Duodenal mucosa (tissue), 2 donors: ENCODE results near the gene POLE3.
"Not testable (repeated sequence)": the region's sequence is repeated elsewhere in the genome, so short reads cannot be mapped to it uniquely, and the experiment has no call there.

ENCODE experiments used
- H3K27ac ChIP-seq: one replicate; pipeline ENCODE4 v1.7.0; 2013; ENCODE audit warnings: low read depth, low read length
- H3K27me3 ChIP-seq, 2 donors: one replicate each; pipeline ENCODE4 v1.7.0; 2013; ENCODE audit warnings: low read length in 2 of 2, control low read depth in 1 of 2; ENCODE audit not compliant: insufficient read depth in 2 of 2, control insufficient read depth in 1 of 2
- H3K36me3 ChIP-seq, 2 donors: one replicate each; pipeline ENCODE4 v1.7.0; 2013; ENCODE audit warnings: low read length in 2 of 2, control low read depth in 1 of 2; ENCODE audit not compliant: insufficient read depth in 2 of 2, control insufficient read depth in 1 of 2
- H3K4me1 ChIP-seq, 2 donors: one replicate each; pipeline ENCODE4 v1.7.0; 2013; ENCODE audit warnings: low read length in 2 of 2, control low read depth in 1 of 2; ENCODE audit not compliant: insufficient read depth in 2 of 2, control insufficient read depth in 1 of 2
- H3K4me3 ChIP-seq, 2 donors: one replicate each; pipeline ENCODE4 v1.7.0; 2013; ENCODE audit warnings: low read length in 2 of 2, low read depth in 1 of 2
- H3K9ac ChIP-seq, 2 donors: one replicate each; pipeline ENCODE4 v1.7.0; 2013; ENCODE audit warnings: low read length in 2 of 2, low read depth in 1 of 2
- H3K9me3 ChIP-seq, 2 donors: one replicate each; pipeline ENCODE4 v1.7.0; 2013; ENCODE audit warnings: low read length in 2 of 2, control low read depth in 1 of 2; ENCODE audit not compliant: control insufficient read depth in 1 of 2

Gene POLE3

DNA sequence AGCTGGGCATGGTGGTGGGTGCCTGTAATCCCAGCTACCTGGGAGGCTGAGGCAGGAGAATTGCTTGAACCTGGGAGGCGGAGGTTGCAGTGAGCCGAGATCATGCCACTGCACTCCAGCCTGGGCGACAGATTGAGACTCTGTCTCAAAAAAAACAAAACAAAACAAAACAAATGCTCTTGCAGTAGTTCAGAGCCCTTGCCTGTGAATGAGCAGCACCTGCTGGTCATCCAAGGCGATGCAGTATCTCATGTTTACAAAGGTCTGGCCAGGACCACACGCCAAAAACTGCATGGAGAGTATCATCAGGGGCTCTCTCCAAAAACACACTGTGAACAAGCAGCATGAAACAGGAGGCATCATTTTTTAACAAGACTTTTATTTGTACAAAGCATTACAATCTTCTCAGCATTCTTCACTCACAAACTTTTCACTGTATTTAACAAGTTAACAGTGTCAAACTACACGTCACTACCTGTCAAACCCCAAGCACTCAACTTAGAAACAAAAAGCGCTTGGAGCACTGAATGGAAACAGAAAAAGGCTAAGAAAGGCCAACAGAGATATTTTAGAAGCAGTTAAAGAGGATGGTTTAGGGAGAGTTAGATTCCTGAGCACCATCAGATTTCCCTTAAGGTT is 3.5 kb downstream of the POLE3 start:
- not testable (repeated sequence) for H3K9ac ChIP-seq, H3K27ac ChIP-seq
- peaks cover 7 to 19% of the 10 kb centered on the region in 2 donors for H3K4me1 ChIP-seq

GRCh38 chr9:113406353-113406752 is 4.1 kb downstream of the POLE3 start:
- not testable (repeated sequence) for H3K27ac ChIP-seq, H3K9ac ChIP-seq, H3K4me3 ChIP-seq, H3K9me3 ChIP-seq, H3K27me3 ChIP-seq
- peaks cover 4 to 19% of the 10 kb centered on the region in 2 donors for H3K36me3 ChIP-seq
- peaks cover 14 to 21% of the 10 kb centered on the region in 2 donors for H3K4me1 ChIP-seq

More for the DNA sequence above, 3.5 kb downstream of the POLE3 start:
- H3K9me3 ChIP-seq, H3K4me3 ChIP-seq, H3K27me3 ChIP-seq: not testable (repeated sequence)
- peaks cover 4 to 19% of the 10 kb centered on the region in 2 donors for H3K36me3 ChIP-seq

DNA sequence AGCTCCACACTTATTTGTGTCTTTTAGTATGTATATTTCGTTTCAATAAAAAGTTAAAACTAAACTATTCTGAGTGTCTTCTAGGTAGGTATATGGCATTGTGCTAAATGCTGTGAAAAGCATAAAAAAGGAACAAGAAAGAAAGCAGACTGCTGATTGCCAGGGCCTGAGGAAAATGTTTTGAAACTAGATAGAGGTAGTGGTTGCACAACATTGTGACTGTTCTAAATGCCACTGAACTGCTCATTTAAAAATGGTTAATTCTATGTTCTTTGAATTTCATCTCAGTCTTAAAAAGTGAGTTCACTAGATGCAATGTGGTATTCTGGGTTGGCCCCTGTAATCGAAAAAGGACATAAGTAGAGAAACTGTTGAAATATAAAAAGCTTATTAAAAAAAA is 6.8 kb downstream of the POLE3 start:
- Histone ChIP-seq H3K9me3 (no peaks in the 10 kb centered on the region), H3K27ac (no peak overlapping the region), H3K27me3 (no peaks in the 10 kb centered on the region), H3K9ac (no peak overlapping the region), H3K4me3 (no peak overlapping the region), H3K4me1 (peaks cover 22 to 28% of the 10 kb centered on the region in 2 donors), H3K36me3 (peaks cover 4 to 17% of the 10 kb centered on the region in 2 donors)

GRCh38 chr9:113401027-113401792 is 9.3 kb downstream of the POLE3 start, which contains the start of gene ALAD:
Gene ALAD, minus strand, starts transcription at chr9:113401284. Its CDS starts 7,725 bp downstream, at chr9:113393559.
- H3K4me1 ChIP-seq, result peaks cover 38 to 45% of the 10 kb centered on the region in 2 donors
- H3K27ac ChIP-seq, result peak within 1 kb of the TSS; percentile 68
- H3K9ac ChIP-seq, result peak within 1 kb of the TSS; percentile 58 to 71
- peaks cover 0 to 3% of the 10 kb centered on the region in 2 donors for H3K36me3 ChIP-seq
- no peaks in the 10 kb centered on the region for H3K27me3 ChIP-seq
- H3K9me3 ChIP-seq, result no peaks in the 10 kb centered on the region
- H3K4me3 ChIP-seq, result peak within 1 kb of the TSS; percentile 79 to 86

DNA sequence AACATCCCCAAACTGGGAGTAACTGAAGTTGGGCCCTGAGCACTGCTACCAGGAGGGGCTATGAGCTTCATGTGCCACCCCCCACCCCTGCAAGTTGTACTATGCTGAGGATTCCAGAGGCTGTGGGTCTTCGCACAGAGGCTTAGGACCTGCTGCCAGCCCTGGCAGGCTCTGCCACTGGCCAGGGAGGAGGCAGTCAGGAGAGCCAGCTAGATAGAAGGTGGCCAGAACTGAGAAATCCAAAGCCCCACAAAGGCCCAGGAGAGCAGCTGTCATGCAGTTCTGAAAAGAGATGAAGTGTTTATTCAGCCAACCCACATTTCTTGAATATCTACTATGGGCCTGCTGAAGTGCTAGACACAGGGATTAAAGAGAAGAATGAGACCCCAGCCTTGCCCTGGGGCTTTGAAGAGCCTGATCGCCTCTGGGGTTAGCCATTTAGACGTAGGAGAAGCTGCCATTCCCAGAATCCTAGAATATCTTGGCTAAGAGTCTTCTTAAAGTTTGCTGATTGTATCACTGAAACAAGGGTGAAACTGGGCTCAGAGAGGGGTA is 10.8 kb downstream of the POLE3 start:
- no peaks in the 10 kb centered on the region for H3K9me3 ChIP-seq
- H3K27me3 ChIP-seq, result no peaks in the 10 kb centered on the region
- H3K4me3 ChIP-seq, result peak overlapping the region; percentile 45 to 86
- peaks cover 38 to 53% of the 10 kb centered on the region in 2 donors for H3K4me1 ChIP-seq
- H3K27ac ChIP-seq, result no peak overlapping the region
- H3K36me3 ChIP-seq, result peaks cover 3 to 7% of the 10 kb centered on the region in 2 donors
- peak overlapping the region; percentile 29 to 32 for H3K9ac ChIP-seq

GRCh38 chr9:113398796-113399195 is 11.7 kb downstream of the POLE3 start:
- H3K9ac ChIP-seq, result no peak overlapping the region

DNA sequence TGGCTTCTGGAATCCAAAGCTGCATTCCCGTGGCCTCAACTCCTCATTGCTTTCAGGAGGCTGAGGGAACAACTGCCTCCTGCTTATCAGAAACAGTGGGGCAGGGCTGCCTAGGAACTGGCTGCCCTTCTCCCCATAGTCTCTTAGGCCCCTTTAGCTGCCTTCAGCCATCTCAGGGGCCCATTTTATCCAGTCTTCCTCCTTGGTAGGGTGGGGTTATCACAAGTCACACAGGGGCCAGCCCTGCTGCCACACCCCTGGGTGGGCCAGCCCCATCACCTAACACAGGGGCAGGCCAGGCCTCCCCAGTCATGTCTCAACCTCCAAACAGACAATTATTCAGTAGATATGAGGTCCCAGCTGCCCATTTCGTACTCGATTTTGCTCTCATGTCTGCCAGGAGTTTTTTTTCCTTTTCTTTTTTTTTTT is 13.3 kb downstream of the POLE3 start:
- H3K27me3 ChIP-seq, result no peaks in the 10 kb centered on the region
- H3K9me3 ChIP-seq, result no peaks in the 10 kb centered on the region
- no peak overlapping the region for H3K27ac ChIP-seq
- H3K4me1 ChIP-seq, result peaks cover 38 to 53% of the 10 kb centered on the region in 2 donors
- H3K4me3 ChIP-seq, result no peak overlapping the region
- peaks cover 6 to 18% of the 10 kb centered on the region in 2 donors for H3K36me3 ChIP-seq
- H3K9ac ChIP-seq, result no peak overlapping the region

More at GRCh38 chr9:113398796-113399195, 11.7 kb downstream of the POLE3 start:
- Histone ChIP-seq H3K4me3 (no peak overlapping the region), H3K4me1 (peaks cover 38 to 53% of the 10 kb centered on the region in 2 donors), H3K9me3 (no peaks in the 10 kb centered on the region), H3K27ac (no peak overlapping the region), H3K27me3 (no peaks in the 10 kb centered on the region), H3K36me3 (peaks cover 3 to 7% of the 10 kb centered on the region in 2 donors)

DNA sequence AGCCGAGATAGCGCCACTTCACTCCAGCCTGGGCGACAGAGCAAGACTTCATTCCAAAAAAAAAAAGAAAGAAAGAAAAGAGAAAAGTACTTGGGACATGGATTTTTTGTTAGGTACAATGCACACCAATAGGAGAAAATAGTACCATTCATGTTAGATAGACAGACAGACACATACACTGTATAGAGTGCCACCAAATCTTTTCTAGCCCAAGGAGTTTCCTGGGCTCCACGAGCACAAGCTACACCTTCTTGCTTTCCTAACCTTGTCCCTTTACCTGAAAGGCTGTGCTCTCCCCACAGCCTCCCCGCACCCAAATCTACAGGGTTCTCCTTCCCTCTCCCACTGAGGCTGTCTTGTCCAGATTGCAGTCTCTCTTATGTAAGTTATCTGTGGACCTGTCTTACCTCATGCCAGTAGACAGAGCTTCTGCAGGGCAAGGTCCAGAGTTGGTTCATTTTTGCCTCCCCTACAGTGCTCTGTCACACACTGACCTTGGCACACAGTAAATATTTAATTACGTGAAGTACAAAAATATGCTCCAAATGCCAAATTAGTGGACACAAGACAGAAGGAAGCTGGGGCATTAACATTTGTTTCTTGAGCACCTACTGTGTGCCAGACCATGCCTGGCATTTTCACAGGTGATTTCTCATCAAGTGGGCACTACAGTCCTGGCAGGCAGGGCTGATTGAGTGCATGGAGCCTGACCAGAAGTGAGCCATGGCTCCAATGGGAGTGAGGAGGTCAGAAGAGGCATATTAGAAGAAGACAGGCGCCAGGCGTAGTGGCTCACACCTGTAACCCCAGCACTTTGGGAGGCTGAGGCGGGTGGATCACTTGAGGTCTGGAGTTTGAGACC is 15.2 kb downstream of the POLE3 start:
- Histone ChIP-seq H3K9ac (no peak overlapping the region), H3K9me3 (no peaks in the 10 kb centered on the region), H3K27ac (no peak overlapping the region), H3K27me3 (no peaks in the 10 kb centered on the region), H3K36me3 (peaks cover 23 to 38% of the 10 kb centered on the region in 2 donors), H3K4me1 (peaks cover 30 to 45% of the 10 kb centered on the region in 2 donors), H3K4me3 (no peak overlapping the region)

DNA sequence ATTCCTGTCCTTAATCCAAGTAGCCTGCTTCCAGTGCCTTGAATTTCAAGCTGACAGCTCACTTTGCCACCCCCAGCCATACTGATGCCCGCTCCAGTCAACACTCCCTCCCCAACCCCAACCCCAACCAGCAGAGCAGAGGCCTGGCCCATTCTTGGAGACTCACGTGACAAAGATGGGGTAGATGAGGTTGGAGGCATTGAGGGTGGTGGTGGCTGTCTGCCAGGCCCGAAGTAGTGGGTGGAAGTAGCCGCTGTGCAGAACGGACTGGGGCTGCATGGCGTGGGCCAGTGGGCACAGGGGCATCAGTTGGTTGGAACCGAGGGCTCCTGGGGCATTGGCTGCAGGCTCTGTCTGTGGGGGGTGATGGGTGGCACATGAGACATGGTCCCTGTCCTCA is 17.2 kb downstream of the POLE3 start:
- Histone ChIP-seq H3K36me3 (peaks cover 31 to 54% of the 10 kb centered on the region in 2 donors), H3K27ac (no peak overlapping the region)

More for the DNA sequence above, 17.2 kb downstream of the POLE3 start:
- Histone ChIP-seq H3K9ac (no peak overlapping the region), H3K27me3 (no peaks in the 10 kb centered on the region), H3K9me3 (no peaks in the 10 kb centered on the region), H3K4me1 (peaks cover 27 to 40% of the 10 kb centered on the region in 2 donors), H3K4me3 (no peak overlapping the region)
